ENCODE results near the gene PCDH1. TPM values are rescaled to one million over a fixed set of nuclear protein-coding genes. Genes with fewer than 3 reads are reported as not detected.
"Not testable (repeated sequence)": the region's sequence is repeated elsewhere in the genome, so short reads cannot be mapped to it uniquely, and the experiment has no call there.

PCDH1 gene
- total RNA-seq, 2 experiments from 2014 or later = not detected

DNA sequence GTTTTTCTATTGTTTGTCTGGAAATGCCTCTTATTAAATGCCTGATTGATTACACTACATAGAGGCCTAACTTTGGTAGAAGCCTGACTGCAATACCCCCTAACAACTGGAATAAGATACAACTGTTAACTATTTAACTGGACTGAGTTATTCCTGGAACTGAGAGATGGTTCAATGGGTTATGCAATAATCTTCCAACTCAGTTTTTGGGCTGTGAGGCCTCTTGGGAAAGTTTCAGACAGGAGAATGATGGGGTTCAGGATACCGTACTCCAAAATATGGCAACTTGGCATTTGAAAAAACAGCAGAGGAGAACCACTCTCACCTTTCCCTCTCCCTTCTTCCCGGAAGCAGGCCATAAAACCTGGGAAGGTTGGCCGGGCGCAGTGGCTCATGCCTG is 19.2 kb upstream of the PCDH1 start:
- Mint-ChIP-seq H3K9me3 (no peaks in the 10 kb centered on the region), H3K36me3 (no peaks in the 10 kb centered on the region), H3K27ac (no peak overlapping the region), H3K4me1 (ENCODE audit: low read depth) (no peaks in the 10 kb centered on the region), H3K4me3 (no peak overlapping the region), H3K27me3 (peaks cover 7% of the 10 kb centered on the region)
- no peak for DNase-seq
- ChIA-PET CTCF (interaction anchor here (1.0 to 1.8 kb wide), 2 partner anchors 18 to 64 kb away, joined by 3 to 9 read pairs; no protein-coding TSS in a partner anchor), POLR2A (no interaction called here)
- intact Hi-C loops (cut with micrococcal nuclease) = no loop called here

DNA sequence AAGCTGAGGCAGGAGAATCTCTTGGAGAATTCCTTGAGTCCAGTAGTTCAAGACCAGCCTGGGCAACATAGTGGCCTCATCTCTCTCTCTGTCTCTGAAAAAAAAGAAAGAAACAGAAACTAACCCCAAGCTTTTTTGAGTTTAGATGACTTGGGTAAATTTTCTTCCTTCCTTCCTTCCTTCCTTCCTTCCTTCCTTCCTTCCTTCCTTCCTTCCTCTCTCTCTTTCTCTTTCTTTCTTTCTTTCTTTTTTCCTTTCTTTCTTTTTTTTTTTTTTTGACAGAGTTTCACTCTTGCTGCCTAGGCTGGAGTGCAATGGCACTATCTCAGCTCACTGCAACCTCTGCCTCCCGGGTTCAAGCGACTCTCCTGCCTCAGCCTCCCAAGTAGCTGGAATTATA is 12.2 kb upstream of the PCDH1 start:
- H3K36me3 Mint-ChIP-seq; H3K9me3 Mint-ChIP-seq; H3K4me1 Mint-ChIP-seq (ENCODE audit: low read depth); H3K4me3 Mint-ChIP-seq; intact Hi-C loops (cut with micrococcal nuclease); H3K27ac Mint-ChIP-seq; DNase-seq: not testable (repeated sequence)
- H3K27me3 Mint-ChIP-seq = peaks cover 15% of the 10 kb centered on the region
- ChIA-PET POLR2A (interaction anchor here (1.4 kb wide), 1 partner anchor 70 kb away, joined by 3 read pairs; no protein-coding TSS in a partner anchor), CTCF (interaction anchor here (1.4 to 6.2 kb wide), 4 partner anchors 11 to 199 kb away, joined by 4 to 40 read pairs (median 19); partner anchors contain the start of genes PCDH1 and RNF14)

DNA sequence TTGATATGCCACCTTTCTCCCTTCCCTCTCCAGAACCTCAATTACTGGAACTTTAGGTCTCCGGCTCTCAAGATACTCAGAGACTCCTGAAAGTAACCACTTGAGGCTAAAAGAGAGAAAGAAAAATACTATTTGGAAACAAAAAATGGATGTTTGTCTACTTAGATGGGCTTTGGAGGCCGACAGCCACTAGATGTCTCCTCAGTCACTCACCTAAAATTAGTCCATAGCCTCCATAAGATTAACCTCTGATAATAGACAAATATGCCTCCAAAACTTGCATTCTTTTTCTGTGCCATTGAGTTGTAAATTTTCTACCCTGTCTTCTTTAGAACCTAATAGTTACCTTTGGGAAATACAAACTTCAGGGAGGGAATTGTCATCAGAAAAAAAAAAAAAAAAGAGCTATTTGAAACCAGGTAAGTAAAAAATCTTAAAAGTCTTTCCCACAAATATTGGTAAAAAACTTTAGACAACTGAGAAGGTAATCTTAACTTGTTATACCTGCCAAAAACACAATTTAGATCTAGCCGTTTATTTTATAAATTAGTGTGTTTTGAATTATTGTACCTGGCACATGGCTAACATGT is 11.2 kb upstream of the PCDH1 start:
- Mint-ChIP-seq H3K27ac (no peak overlapping the region), H3K4me1 (ENCODE audit: low read depth) (no peaks in the 10 kb centered on the region), H3K27me3 (peaks cover 25% of the 10 kb centered on the region), H3K4me3 (no peak overlapping the region), H3K36me3 (no peaks in the 10 kb centered on the region), H3K9me3 (no peaks in the 10 kb centered on the region)
- no peak for DNase-seq
- ChIA-PET CTCF (interaction anchor here (0.8 to 6.2 kb wide), 5 partner anchors 10 to 197 kb away, joined by 3 to 40 read pairs (median 6); partner anchors contain the start of genes PCDH1, PCDH12 and RNF14), POLR2A (interaction anchor here (1.4 kb wide), 1 partner anchor 71 kb away, joined by 3 read pairs; no protein-coding TSS in a partner anchor)
- intact Hi-C loops (cut with micrococcal nuclease) = loop anchor here (2.0 kb wide), 1 partner anchor 71 kb away; no protein-coding TSS in a partner anchor

DNA sequence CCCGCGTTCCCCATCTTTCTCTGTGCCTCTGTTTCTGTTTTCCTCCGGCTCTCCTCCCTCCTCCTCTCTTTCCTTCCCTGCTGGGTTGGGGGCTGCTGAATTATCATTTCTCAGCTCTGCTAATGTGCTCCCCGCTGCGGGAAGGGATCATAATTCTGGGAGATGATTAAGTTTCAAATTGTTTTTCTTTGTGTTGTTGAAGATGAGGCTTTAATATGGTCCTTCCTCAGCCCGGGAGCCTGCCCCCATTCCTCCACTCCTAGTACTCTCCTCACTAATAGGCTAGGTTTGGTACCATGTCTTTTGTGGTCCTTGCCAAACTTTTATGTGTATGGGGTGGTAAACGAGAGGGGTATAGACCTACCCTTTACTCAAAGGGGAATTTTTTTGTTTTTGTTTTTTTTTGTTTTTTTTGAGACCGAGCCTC is 5.7 kb upstream of the PCDH1 start:
- Mint-ChIP-seq H3K27me3 (peaks cover 57% of the 10 kb centered on the region), H3K4me3 (no peak overlapping the region), H3K4me1 (ENCODE audit: low read depth) (peaks cover 7% of the 10 kb centered on the region), H3K27ac (no peak overlapping the region), H3K36me3 (no peaks in the 10 kb centered on the region), H3K9me3 (no peaks in the 10 kb centered on the region)
- DNase-seq = no peak
- intact Hi-C loops (cut with micrococcal nuclease) = no loop called here
- ChIA-PET POLR2A (no interaction called here), CTCF (interaction anchor here (0.6 to 7.6 kb wide), 3 partner anchors 49 to 182 kb away, joined by 3 to 116 read pairs (median 4); no protein-coding TSS in a partner anchor)

DNA sequence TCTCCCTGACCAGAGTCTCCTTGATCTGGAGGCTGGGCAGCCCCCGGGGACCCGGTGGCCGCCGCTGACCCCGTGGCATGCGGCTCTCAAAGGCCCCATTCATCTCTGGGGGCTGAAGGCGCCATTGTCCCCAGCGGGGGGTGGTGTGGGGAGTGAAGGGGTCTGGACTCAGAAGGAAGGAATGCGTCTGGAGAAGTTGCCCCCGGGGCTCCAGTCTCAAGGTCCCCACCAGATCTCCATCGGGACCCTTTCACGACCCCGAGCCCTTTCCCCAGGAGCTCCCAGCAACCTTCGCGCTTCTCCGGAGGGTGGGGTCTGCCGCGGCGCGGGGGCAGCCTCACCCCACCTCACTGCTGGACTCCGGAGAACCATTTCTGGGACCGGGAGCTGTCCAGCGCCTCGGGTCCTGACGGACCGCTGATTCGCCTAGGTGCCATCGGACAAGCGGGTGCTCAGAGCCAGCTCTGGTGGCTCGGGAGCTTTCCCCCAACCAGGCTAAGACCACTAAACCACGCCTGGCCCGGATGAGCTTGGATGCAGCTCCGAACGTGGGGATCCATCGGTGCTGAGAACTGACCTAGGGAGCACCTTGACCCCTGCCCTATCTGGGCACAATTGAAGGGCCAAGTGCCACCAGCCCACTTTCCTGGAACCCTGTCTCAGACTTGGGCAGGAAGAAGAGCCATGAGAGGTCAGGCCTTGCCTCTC is 5.1 kb upstream of the PCDH1 start:
- no peaks in the 10 kb centered on the region for H3K9me3 Mint-ChIP-seq
- CTCF ChIA-PET = interaction anchor here (1.0 to 7.7 kb wide), 4 partner anchors 72 to 190 kb away, joined by 3 to 263 read pairs (median 60); no protein-coding TSS in a partner anchor
- intact Hi-C loops (cut with micrococcal nuclease) = no loop called here
- H3K4me1 Mint-ChIP-seq (ENCODE audit: low read depth) = peaks cover 10% of the 10 kb centered on the region
- H3K4me3 Mint-ChIP-seq = no peak overlapping the region
- H3K27ac Mint-ChIP-seq = no peak overlapping the region
- peaks cover 61% of the 10 kb centered on the region for H3K27me3 Mint-ChIP-seq
- no peaks in the 10 kb centered on the region for H3K36me3 Mint-ChIP-seq
- peak; percentile 48 for DNase-seq
- POLR2A ChIA-PET = no interaction called here

- Mint-ChIP-seq H3K4me1 (ENCODE audit: low read depth) (peaks cover 12% of the 10 kb centered on the region), H3K36me3 (no peaks in the 10 kb centered on the region), H3K4me3 (no peak overlapping the region), H3K9me3 (no peaks in the 10 kb centered on the region), H3K27ac (no peak overlapping the region), H3K27me3 (peaks cover 62% of the 10 kb centered on the region)
- no peak for DNase-seq
- ChIA-PET CTCF (interaction anchor here (1.0 to 7.7 kb wide), 6 partner anchors 56 to 190 kb away, joined by 3 to 263 read pairs (median 48); partner anchors contain the start of gene PCDH12), POLR2A (no interaction called here)
- intact Hi-C loops (cut with micrococcal nuclease) = no loop called here
These were observed 4.5 kb upstream of the PCDH1 start for GRCh38 chr5:141882594-141883183.

GRCh38 chr5:141881886-141882285 is 3.7 kb upstream of the PCDH1 start:
- intact Hi-C loops (cut with micrococcal nuclease) = no loop called here
- Mint-ChIP-seq H3K27ac (no peak overlapping the region), H3K9me3 (no peaks in the 10 kb centered on the region), H3K36me3 (no peaks in the 10 kb centered on the region), H3K4me1 (ENCODE audit: low read depth) (peaks cover 19% of the 10 kb centered on the region), H3K27me3 (peaks cover 70% of the 10 kb centered on the region), H3K4me3 (no peak overlapping the region)
- no peak for DNase-seq
- ChIA-PET POLR2A (no interaction called here), CTCF (interaction anchor here (1.0 to 7.7 kb wide), 11 partner anchors 9 to 217 kb away, joined by 3 to 263 read pairs (median 22); partner anchors contain the start of genes PCDH12 and RNF14)

GRCh38 chr5:141880961-141881801 is 3.0 kb upstream of the PCDH1 start:
- ChIA-PET POLR2A (no interaction called here), CTCF (interaction anchor here (0.6 to 7.7 kb wide), 18 partner anchors 10 to 217 kb away, joined by 3 to 263 read pairs (median 8); partner anchors contain the start of genes PCDH12 and RNF14)
- intact Hi-C loops (cut with micrococcal nuclease) = no loop called here
- no peaks in the 10 kb centered on the region for H3K9me3 Mint-ChIP-seq
- no peak overlapping the region for H3K27ac Mint-ChIP-seq
- H3K36me3 Mint-ChIP-seq = no peaks in the 10 kb centered on the region
- peaks cover 69% of the 10 kb centered on the region for H3K27me3 Mint-ChIP-seq
- DNase-seq = no peak
- H3K4me1 Mint-ChIP-seq (ENCODE audit: low read depth) = peaks cover 19% of the 10 kb centered on the region
- H3K4me3 Mint-ChIP-seq = no peak overlapping the region

DNA sequence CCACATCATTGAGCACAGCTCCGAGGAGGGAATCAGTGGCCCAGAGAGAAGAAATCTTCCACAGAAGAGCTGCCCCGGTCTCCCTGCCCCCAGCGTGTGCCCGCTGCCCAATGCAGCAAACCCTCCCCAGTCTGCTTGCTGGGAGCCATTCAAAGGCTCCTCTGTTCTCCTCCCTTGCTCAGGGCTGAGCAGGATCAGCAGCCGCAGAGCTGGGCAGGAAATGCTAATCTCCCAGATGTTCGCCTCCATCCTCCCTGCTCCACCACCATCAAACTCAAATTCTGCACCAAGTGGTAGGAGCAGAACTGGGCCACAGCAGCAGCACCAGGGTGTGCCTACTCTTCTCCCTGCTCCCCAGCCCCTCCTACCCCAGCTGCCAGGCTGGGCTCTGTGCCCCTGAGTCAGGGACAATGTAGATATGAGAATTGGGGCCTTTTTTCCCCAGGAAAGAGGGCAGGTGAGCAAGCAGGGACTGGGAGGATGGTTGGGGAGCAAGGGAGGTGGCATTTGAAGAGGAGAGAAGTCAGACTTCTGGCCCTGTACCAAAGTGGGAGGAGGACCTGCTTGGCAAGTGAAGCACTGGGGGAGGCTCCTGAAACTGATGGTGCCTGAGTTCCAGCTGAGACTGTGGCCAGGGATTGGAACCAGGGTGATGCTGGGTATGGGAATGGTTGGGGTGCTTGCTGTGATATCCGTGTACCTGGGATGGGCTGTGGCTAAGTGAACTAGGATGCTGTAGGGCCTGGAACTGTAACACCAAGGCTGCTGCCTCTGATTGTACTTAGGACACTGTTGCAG is 1.9 kb upstream of the PCDH1 start:
- ChIA-PET POLR2A (interaction anchor here (3.1 kb wide), 1 partner anchor 188 kb away, joined by 19 read pairs; no protein-coding TSS in a partner anchor), CTCF (interaction anchor here (0.7 to 7.7 kb wide), 41 partner anchors 7 to 220 kb away, joined by 3 to 263 read pairs (median 6); partner anchors contain the start of genes DELE1, PCDH12 and RNF14)
- DNase-seq = no peak
- Mint-ChIP-seq H3K36me3 (no peaks in the 10 kb centered on the region), H3K4me3 (no peak overlapping the region), H3K27me3 (peaks cover 72% of the 10 kb centered on the region), H3K9me3 (no peaks in the 10 kb centered on the region), H3K4me1 (ENCODE audit: low read depth) (peaks cover 23% of the 10 kb centered on the region), H3K27ac (no peak overlapping the region)
- intact Hi-C loops (cut with micrococcal nuclease) = loop anchor here (1.0 to 2.0 kb wide), 5 partner anchors 31 to 215 kb away; no protein-coding TSS in a partner anchor

DNA sequence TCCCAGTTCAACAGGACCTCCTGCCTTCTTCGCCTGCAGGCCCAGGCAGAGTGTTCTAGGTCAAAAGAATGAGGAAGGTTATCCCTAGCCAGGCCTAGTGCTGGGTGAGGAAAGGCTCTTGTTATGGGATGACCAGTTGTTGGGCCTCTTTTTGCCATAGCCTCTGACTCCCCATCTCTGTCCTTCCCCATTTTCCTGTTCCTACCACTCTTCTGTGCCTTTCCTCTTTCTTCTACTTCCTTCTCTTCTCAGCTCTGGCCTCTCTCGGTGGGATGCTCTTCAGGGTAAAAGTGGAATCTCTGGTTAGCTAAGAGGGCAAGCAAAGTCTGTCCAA is 1.2 kb upstream of the PCDH1 start:
- intact Hi-C loops (cut with micrococcal nuclease) = loop anchor here (1.0 to 2.0 kb wide), 5 partner anchors 30 to 214 kb away; no protein-coding TSS in a partner anchor
- ChIA-PET CTCF (interaction anchor here (0.6 to 7.7 kb wide), 52 partner anchors 8 to 221 kb away, joined by 3 to 263 read pairs (median 6); partner anchors contain the start of genes DELE1, PCDH12 and RNF14), POLR2A (interaction anchor here (1.0 to 3.1 kb wide), 3 partner anchors 177 to 187 kb away, joined by 3 to 19 read pairs (median 4); no protein-coding TSS in a partner anchor)
- Mint-ChIP-seq H3K36me3 (no peaks in the 10 kb centered on the region), H3K27me3 (peaks cover 72% of the 10 kb centered on the region), H3K27ac (no peak overlapping the region), H3K4me3 (no peak overlapping the region), H3K4me1 (ENCODE audit: low read depth) (peaks cover 23% of the 10 kb centered on the region), H3K9me3 (no peaks in the 10 kb centered on the region)
- no peak for DNase-seq

Data from activated CD4-positive, alpha-beta memory T cell treated with anti-CD3 and anti-CD28 coated beads for 36 hours (primary cell).